ENCODE results near the gene SYNE1.

The SYNE1 gene

GRCh38 chr6:152184917-152185574 lies 452.1 kb downstream of the SYNE1 start:
- DNase-seq (ENCODE audit: low read depth, low spot score) = no peak

- no peak for DNase-seq (ENCODE audit: low read depth, low spot score)
These were observed 452.6 kb downstream of the SYNE1 start for GRCh38 chr6:152184573-152184916.

GRCh38 chr6:152180601-152181000 lies 456.6 kb downstream of the SYNE1 start:
- no peak for DNase-seq (ENCODE audit: low read depth, low spot score)

GRCh38 chr6:152176268-152176667 lies 460.9 kb downstream of the SYNE1 start:
- DNase-seq (ENCODE audit: low read depth, low spot score) = no peak

GRCh38 chr6:152173957-152174356 lies 463.2 kb downstream of the SYNE1 start:
- no peak for DNase-seq (ENCODE audit: low read depth, low spot score)

- DNase-seq (ENCODE audit: low read depth, low spot score) = no peak
These were observed 463.8 kb downstream of the SYNE1 start for GRCh38 chr6:152173321-152173720.

- DNase-seq (ENCODE audit: low read depth, low spot score) = peak; percentile 57
These were observed 466.2 kb downstream of the SYNE1 start for GRCh38 chr6:152170702-152171667.

- no peak for DNase-seq (ENCODE audit: low read depth, low spot score)
These were observed 466.9 kb downstream of the SYNE1 start for GRCh38 chr6:152170313-152170701.

- DNase-seq (ENCODE audit: low read depth, low spot score) = no peak
These were observed 469.2 kb downstream of the SYNE1 start for GRCh38 chr6:152167641-152168603.

GRCh38 chr6:152166897-152167296 lies 470.3 kb downstream of the SYNE1 start:
- no peak for DNase-seq (ENCODE audit: low read depth, low spot score)

GRCh38 chr6:152166497-152166896 lies 470.7 kb downstream of the SYNE1 start:
- no peak for DNase-seq (ENCODE audit: low read depth, low spot score)

GRCh38 chr6:152164957-152165356 lies 472.2 kb downstream of the SYNE1 start:
- no peak for DNase-seq (ENCODE audit: low read depth, low spot score)

- no peak for DNase-seq (ENCODE audit: low read depth, low spot score)
These were observed 475.7 kb downstream of the SYNE1 start for GRCh38 chr6:152161501-152161900.

GRCh38 chr6:152160346-152160745 lies 476.8 kb downstream of the SYNE1 start:
- DNase-seq (ENCODE audit: low read depth, low spot score) = no peak

- DNase-seq (ENCODE audit: low read depth, low spot score) = no peak
These were observed 481.4 kb downstream of the SYNE1 start for GRCh38 chr6:152155792-152156191.

GRCh38 chr6:152154559-152155356 lies 482.4 kb downstream of the SYNE1 start:
- DNase-seq (ENCODE audit: low read depth, low spot score) = no peak

GRCh38 chr6:152151920-152152319 lies 485.2 kb downstream of the SYNE1 start:
- DNase-seq (ENCODE audit: low read depth, low spot score) = no peak

- no peak for DNase-seq (ENCODE audit: low read depth, low spot score)
These were observed 487.0 kb downstream of the SYNE1 start for GRCh38 chr6:152150196-152150595.

- DNase-seq (ENCODE audit: low read depth, low spot score) = no peak
These were observed 488.8 kb downstream of the SYNE1 start for GRCh38 chr6:152148412-152148811.

- no peak for DNase-seq (ENCODE audit: low read depth, low spot score)
These were observed 489.9 kb downstream of the SYNE1 start for GRCh38 chr6:152147269-152147668.

- no peak for DNase-seq (ENCODE audit: low read depth, low spot score)
These were observed 490.8 kb downstream of the SYNE1 start for GRCh38 chr6:152146385-152146784.
